H9 (cell line): ENCODE measurements around the gene ROCK2. TPM values are rescaled to one million over a fixed set of nuclear protein-coding genes. Genes with fewer than 3 reads are reported as not detected.
"Not testable (repeated sequence)": the region's sequence is repeated elsewhere in the genome, so short reads cannot be mapped to it uniquely, and the experiment has no call there.

Source experiments
- DNase-seq: peaks from one replicate; pipeline ENCODE4 v3.0.0-alpha.2; 2017
- H2AFZ ChIP-seq: one replicate; pipeline ENCODE4 v1.6.1; 2013; ENCODE audit warnings: mild to moderate bottlenecking, low read length, control low read depth, moderate library complexity
- H2AK5ac ChIP-seq: 2 replicates; pipeline ENCODE4 v1.6.1; 2013; ENCODE audit warnings: low read length, control low read depth, mixed read lengths; ENCODE audit not compliant: insufficient read length
- H2BK120ac ChIP-seq: one replicate; pipeline ENCODE4 v1.6.1; 2013; ENCODE audit warnings: low read depth, mild to moderate bottlenecking, low read length, control low read depth, inconsistent platforms; ENCODE audit not compliant: poor library complexity, severe bottlenecking
- H2BK12ac ChIP-seq: 2 replicates; pipeline ENCODE4 v1.6.1; 2013; ENCODE audit warnings: low read length, control low read depth, mixed read lengths, low read depth; ENCODE audit not compliant: insufficient read length
- H2BK15ac ChIP-seq: 2 replicates; pipeline ENCODE4 v1.6.1; 2013; ENCODE audit warnings: low read depth, low read length, control low read depth
- H2BK20ac ChIP-seq: one replicate; pipeline ENCODE4 v1.6.1; 2013; ENCODE audit warnings: low read depth, mild to moderate bottlenecking, low read length, control low read depth, inconsistent platforms; ENCODE audit not compliant: poor library complexity, severe bottlenecking
- H2BK5ac ChIP-seq: 2 replicates; pipeline ENCODE4 v1.6.1; 2013; ENCODE audit warnings: low read length, control low read depth, mixed read lengths; ENCODE audit not compliant: insufficient read length
- H3K14ac ChIP-seq: 2 replicates; pipeline ENCODE4 v1.6.1; 2013; ENCODE audit warnings: low read length, control low read depth; ENCODE audit not compliant: insufficient read depth
- H3K18ac ChIP-seq: 2 replicates; pipeline ENCODE4 v1.6.1; 2013; ENCODE audit warnings: low read depth, mild to moderate bottlenecking, mixed read lengths, low read length, control low read depth; ENCODE audit not compliant: insufficient read length
- H3K23ac ChIP-seq: 2 replicates; pipeline ENCODE4 v1.6.1; 2013; ENCODE audit warnings: low read length, control low read depth, mixed read lengths, low read depth; ENCODE audit not compliant: insufficient read length
- H3K23me2 ChIP-seq: 2 replicates; pipeline ENCODE4 v1.6.1; 2013; ENCODE audit warnings: low read depth, mild to moderate bottlenecking, mixed read lengths, low read length, control low read depth; ENCODE audit not compliant: insufficient read length, poor library complexity, severe bottlenecking
- H3K27ac ChIP-seq: 2 replicates; pipeline ENCODE4 v1.5.1; 2013; ENCODE audit warnings: low read length, control low read depth, mixed read lengths, low read depth; ENCODE audit not compliant: insufficient read length
- H3K27me3 ChIP-seq: 2 replicates; pipeline ENCODE4 v1.6.1; 2013; ENCODE audit warnings: low read length, control low read depth, inconsistent platforms; ENCODE audit not compliant: insufficient read depth
- H3K4ac ChIP-seq: 2 replicates; pipeline ENCODE4 v1.6.1; 2013; ENCODE audit warnings: low read depth, mild to moderate bottlenecking, control low read depth, inconsistent platforms, low read length, moderate library complexity
- H3K4me1 ChIP-seq: 2 replicates; pipeline ENCODE4 v1.6.1; 2013; ENCODE audit warnings: low read length, control low read depth, inconsistent platforms; ENCODE audit not compliant: insufficient read depth
- H3K4me2 ChIP-seq: 2 replicates; pipeline ENCODE4 v1.6.1; 2013; ENCODE audit warnings: low read length, control low read depth, mixed read lengths; ENCODE audit not compliant: insufficient read length, insufficient read depth
- H3K56ac ChIP-seq: 2 replicates; pipeline ENCODE4 v1.6.1; 2013; ENCODE audit warnings: low read depth, mild to moderate bottlenecking, mixed read lengths, low read length, control low read depth; ENCODE audit not compliant: insufficient read length
- H3K79me1 ChIP-seq: 2 replicates; pipeline ENCODE4 v1.6.1; 2013; ENCODE audit warnings: low read depth, mild to moderate bottlenecking, moderate library complexity, low read length, control low read depth, inconsistent platforms; ENCODE audit not compliant: insufficient read depth, poor library complexity, severe bottlenecking
- H3K79me2 ChIP-seq: 2 replicates; pipeline ENCODE4 v1.6.1; 2013; ENCODE audit warnings: low read length, control low read depth, inconsistent platforms; ENCODE audit not compliant: insufficient read depth
- H3K9ac ChIP-seq: 2 replicates; pipeline ENCODE4 v1.6.1; 2013; ENCODE audit warnings: low read length, control low read depth, mixed read lengths; ENCODE audit not compliant: insufficient read length; ENCODE audit errors: extremely low read depth
- H3K9me3 ChIP-seq: one replicate; pipeline ENCODE4 v1.6.1; 2013; ENCODE audit warnings: low read depth, low read length, inconsistent platforms; ENCODE audit not compliant: control insufficient read depth
- H3T11ph ChIP-seq: one replicate; pipeline ENCODE4 v1.6.1; 2013; ENCODE audit warnings: mild to moderate bottlenecking, low read length, control low read depth, inconsistent platforms
- H4K20me1 ChIP-seq: one replicate; pipeline ENCODE4 v1.6.1; 2013; ENCODE audit not compliant: control insufficient read depth, insufficient read length, insufficient read depth
- H4K5ac ChIP-seq: 2 replicates; pipeline ENCODE4 v1.6.1; 2013; ENCODE audit warnings: low read depth, mild to moderate bottlenecking, mixed read lengths, low read length, control low read depth; ENCODE audit not compliant: insufficient read length
- H4K8ac ChIP-seq: replicated peaks from 2 replicates; pipeline ENCODE4 v1.6.1; 2013; ENCODE audit warnings: low read length, control low read depth, mixed read lengths, low read depth; ENCODE audit not compliant: insufficient read length
- H4K91ac ChIP-seq: 2 replicates; pipeline ENCODE4 v1.6.1; 2013; ENCODE audit warnings: low read depth, mild to moderate bottlenecking, moderate library complexity, mixed read lengths, low read length, control low read depth; ENCODE audit not compliant: insufficient read length
- H3K27ac Mint-ChIP-seq, 3 experiments: 2 replicates in 2 of 3; 3 replicates in 1 of 3; pipeline ENCODE4 v1.8.0; 2020 to 2021; ENCODE audit warnings: mixed read lengths in 3 of 3, mild to moderate bottlenecking in 1 of 3, moderate library complexity in 1 of 3
- H3K27me3 Mint-ChIP-seq: 2 replicates; pipeline ENCODE4 v1.8.0; 2021; ENCODE audit warnings: low read depth, mild to moderate bottlenecking, moderate library complexity, mixed read lengths
- H3K36me3 Mint-ChIP-seq, 3 experiments: 2 replicates in 2 of 3; 3 replicates in 1 of 3; pipeline ENCODE4 v1.8.0; 2020 to 2021; ENCODE audit warnings: low read depth in 3 of 3, mixed read lengths in 3 of 3; ENCODE audit not compliant: insufficient read depth in 1 of 3
- H3K4me1 Mint-ChIP-seq, 2 experiments: 2 replicates each; pipeline ENCODE4 v1.8.0; 2020; ENCODE audit warnings: mixed read lengths in 2 of 2
- H3K4me3 Mint-ChIP-seq, 2 experiments: 2 replicates in 1 of 2; 3 replicates in 1 of 2; pipeline ENCODE4 v1.8.0; 2020 to 2021; ENCODE audit warnings: mild to moderate bottlenecking in 2 of 2, mixed read lengths in 2 of 2, moderate library complexity in 1 of 2
- H3K9me3 Mint-ChIP-seq, 2 experiments: 2 replicates in 1 of 2; 3 replicates in 1 of 2; pipeline ENCODE4 v1.8.0; 2020; ENCODE audit warnings: mild to moderate bottlenecking in 2 of 2, mixed read lengths in 2 of 2, moderate library complexity in 1 of 2
- WGBS: extraction: QIAGEN DNeasy Blood & Tissue Kit; methylation state at CpG from one replicate; pipeline ENCODE4 v1.1.7; 2013; ENCODE audit warnings: missing lambda C conversion rate, low lambda C conversion rate, mixed read lengths; ENCODE audit not compliant: insufficient read length; ENCODE audit errors: extremely low coverage; 5-methylcytosine and 5-hydroxymethylcytosine counted together
- total RNA-seq: library from RNA; stranded (reverse); gene quantifications from 2 replicates; pipeline ENCODE4 v1.2.1, GENCODE V29; 2021

Gene ROCK2
- total RNA-seq, 1 experiment from 2014 or later, result 33.2 TPM

DNA sequence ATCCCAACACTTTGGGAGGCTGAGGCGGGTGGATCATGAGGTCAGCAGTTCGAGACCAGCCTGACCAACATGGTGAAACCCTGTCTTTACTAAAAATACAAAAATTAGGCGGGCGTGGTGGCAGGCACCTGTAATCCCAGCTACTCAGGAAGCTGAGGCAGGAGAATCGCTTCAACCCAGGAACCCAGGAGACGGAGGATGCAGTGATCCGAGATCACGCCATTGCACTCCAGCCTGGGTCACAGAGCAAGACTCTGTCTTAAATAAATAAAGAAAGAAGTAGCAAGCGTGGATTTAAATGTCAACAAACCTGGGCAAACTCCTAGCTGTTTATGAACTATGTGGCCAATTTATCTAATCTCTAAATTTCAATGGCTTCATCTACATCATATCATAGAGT lies 82.9 kb downstream of the ROCK2 start:
- not testable (repeated sequence) for H4K20me1 ChIP-seq

More for the DNA sequence above, 82.9 kb downstream of the ROCK2 start:
- not testable (repeated sequence) for H3K79me2 ChIP-seq, H2BK120ac ChIP-seq, H3K27me3 Mint-ChIP-seq, H2AK5ac ChIP-seq, H3K4me1 ChIP-seq, H3K4me3 Mint-ChIP-seq, H2BK12ac ChIP-seq, H3T11ph ChIP-seq, H3K14ac ChIP-seq, H3K27me3 ChIP-seq, H4K91ac ChIP-seq, H3K56ac ChIP-seq, H3K27ac Mint-ChIP-seq, H3K4ac ChIP-seq, H2BK5ac ChIP-seq, H3K23me2 ChIP-seq, H3K23ac ChIP-seq, DNase-seq, H3K9ac ChIP-seq, H4K5ac ChIP-seq, H3K79me1 ChIP-seq, H4K8ac ChIP-seq, H3K27ac ChIP-seq, H3K4me1 Mint-ChIP-seq, H2AFZ ChIP-seq, H3K4me2 ChIP-seq, H3K36me3 Mint-ChIP-seq, H3K18ac ChIP-seq, H3K9me3 ChIP-seq, H2BK20ac ChIP-seq, H2BK15ac ChIP-seq, H3K9me3 Mint-ChIP-seq
- no CpG with 5 or more reads among the region's 9 CpGs for WGBS
